ENCODE data around the gene ARHGAP27.
A peak's percentile ranks its signal among the peaks of the same experiment; 100 is the strongest.

GRCh38 chr17:45370949-45371413 lies 61.7 kb downstream of the ARHGAP27 start:
- TF ChIP-seq CTCF (conservative IDR thresholded peaks at IDR 0.05 in 1 of 2, IDR thresholded peaks at IDR 0.05 in 1 of 2; ENCODE audit: extremely low read depth in 1 of 2, insufficient read depth in 1 of 2, low read depth in 1 of 2, low read length in 2 of 2) (peak in 1 of 2 donors; percentile 24), EZH2 (IDR thresholded peaks at IDR 0.05; ENCODE audit: borderline replicate concordance, low read length) (no peak)
